ENCODE results near the gene NOP9. TPM values are rescaled to one million over a fixed set of nuclear protein-coding genes. Genes with fewer than 3 reads are reported as not detected.

NOP9 gene
- total RNA-seq, 1 experiment from 2014 or later, result 39.4 TPM

DNA sequence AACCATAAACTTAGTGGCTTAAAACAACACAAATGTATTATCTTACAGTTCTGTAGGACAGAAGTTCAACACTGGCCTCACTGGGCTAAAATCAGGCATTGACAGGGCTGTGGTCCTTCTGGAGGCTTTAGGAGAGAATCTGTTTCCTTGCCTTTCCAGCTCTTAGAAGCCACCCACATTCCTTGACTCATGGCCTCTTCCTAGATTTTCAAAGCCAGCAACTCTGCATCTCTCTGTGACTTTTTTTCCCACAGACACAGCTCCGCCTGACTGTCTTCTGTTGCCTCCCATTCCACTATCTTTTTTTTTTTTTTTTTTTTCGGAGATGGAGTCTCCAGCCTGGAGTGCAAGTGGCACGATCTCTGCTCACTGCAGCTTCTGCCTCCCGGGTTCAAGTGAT, 56.6 kb downstream of the NOP9 start (continued):
- TF ChIP-seq, protein P1, sequence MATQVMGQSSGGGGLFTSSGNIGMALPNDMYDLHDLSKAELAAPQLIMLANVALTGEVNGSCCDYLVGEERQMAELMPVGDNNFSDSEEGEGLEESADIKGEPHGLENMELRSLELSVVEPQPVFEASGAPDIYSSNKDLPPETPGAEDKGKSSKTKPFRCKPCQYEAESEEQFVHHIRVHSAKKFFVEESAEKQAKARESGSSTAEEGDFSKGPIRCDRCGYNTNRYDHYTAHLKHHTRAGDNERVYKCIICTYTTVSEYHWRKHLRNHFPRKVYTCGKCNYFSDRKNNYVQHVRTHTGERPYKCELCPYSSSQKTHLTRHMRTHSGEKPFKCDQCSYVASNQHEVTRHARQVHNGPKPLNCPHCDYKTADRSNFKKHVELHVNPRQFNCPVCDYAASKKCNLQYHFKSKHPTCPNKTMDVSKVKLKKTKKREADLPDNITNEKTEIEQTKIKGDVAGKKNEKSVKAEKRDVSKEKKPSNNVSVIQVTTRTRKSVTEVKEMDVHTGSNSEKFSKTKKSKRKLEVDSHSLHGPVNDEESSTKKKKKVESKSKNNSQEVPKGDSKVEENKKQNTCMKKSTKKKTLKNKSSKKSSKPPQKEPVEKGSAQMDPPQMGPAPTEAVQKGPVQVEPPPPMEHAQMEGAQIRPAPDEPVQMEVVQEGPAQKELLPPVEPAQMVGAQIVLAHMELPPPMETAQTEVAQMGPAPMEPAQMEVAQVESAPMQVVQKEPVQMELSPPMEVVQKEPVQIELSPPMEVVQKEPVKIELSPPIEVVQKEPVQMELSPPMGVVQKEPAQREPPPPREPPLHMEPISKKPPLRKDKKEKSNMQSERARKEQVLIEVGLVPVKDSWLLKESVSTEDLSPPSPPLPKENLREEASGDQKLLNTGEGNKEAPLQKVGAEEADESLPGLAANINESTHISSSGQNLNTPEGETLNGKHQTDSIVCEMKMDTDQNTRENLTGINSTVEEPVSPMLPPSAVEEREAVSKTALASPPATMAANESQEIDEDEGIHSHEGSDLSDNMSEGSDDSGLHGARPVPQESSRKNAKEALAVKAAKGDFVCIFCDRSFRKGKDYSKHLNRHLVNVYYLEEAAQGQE (IDR thresholded peaks at IDR 0.05; ENCODE audit: low read depth), result no peak
- TF ChIP-seq SRF (IDR thresholded peaks at IDR 0.05; ENCODE audit: low read depth), result no peak

Other genes with a start within 250 kb of the NOP9 start
- gene CARMIL3, start 247.8 kb upstream of the NOP9 start, total RNA-seq (2021; ENCODE audit: unreplicated experiment), result 0.71 TPM
- not detected for gene CPNE6, start 228.3 kb upstream of the NOP9 start, total RNA-seq (2021; ENCODE audit: unreplicated experiment)
- 94.1 TPM for gene PCK2, start 205.5 kb upstream of the NOP9 start, total RNA-seq (2021; ENCODE audit: unreplicated experiment)
- gene DCAF11, start 185.1 kb upstream of the NOP9 start, total RNA-seq (2021; ENCODE audit: unreplicated experiment), result 47.5 TPM
- gene NRL, start 184.9 kb upstream of the NOP9 start, total RNA-seq (2021; ENCODE audit: unreplicated experiment), result 0.66 TPM
- gene FITM1, start 169.2 kb upstream of the NOP9 start, total RNA-seq (2021; ENCODE audit: unreplicated experiment), result 0.81 TPM
- 174 TPM for gene PSME1, start 163.7 kb upstream of the NOP9 start, total RNA-seq (2021; ENCODE audit: unreplicated experiment)
- gene EMC9, start 158.3 kb upstream of the NOP9 start, total RNA-seq (2021; ENCODE audit: unreplicated experiment), result 42.0 TPM
- gene PSME2, start 153.2 kb upstream of the NOP9 start, total RNA-seq (2021; ENCODE audit: unreplicated experiment), result 160 TPM
- gene RNF31, start 152.4 kb upstream of the NOP9 start, total RNA-seq (2021; ENCODE audit: unreplicated experiment), result 78.0 TPM
- gene IRF9, start 138.6 kb upstream of the NOP9 start, total RNA-seq (2021; ENCODE audit: unreplicated experiment), result 21.7 TPM
- 7.6 TPM for gene REC8, start 127.8 kb upstream of the NOP9 start, total RNA-seq (2021; ENCODE audit: unreplicated experiment)
- gene IPO4, start 111.0 kb upstream of the NOP9 start, total RNA-seq (2021; ENCODE audit: unreplicated experiment), result 102 TPM
- 35.2 TPM for gene TM9SF1, start 104.4 kb upstream of the NOP9 start, total RNA-seq (2021; ENCODE audit: unreplicated experiment)
- 0.32 TPM for gene TSSK4, start 94.2 kb upstream of the NOP9 start, total RNA-seq (2021; ENCODE audit: unreplicated experiment)
- 34.6 TPM for gene CHMP4A, start 86.4 kb upstream of the NOP9 start, total RNA-seq (2021; ENCODE audit: unreplicated experiment)
- gene MDP1, start 83.8 kb upstream of the NOP9 start, total RNA-seq (2021; ENCODE audit: unreplicated experiment), result 15.9 TPM
- 178 TPM for gene NEDD8, start 67.5 kb upstream of the NOP9 start, total RNA-seq (2021; ENCODE audit: unreplicated experiment)
- 66.9 TPM for gene GMPR2, start 66.9 kb upstream of the NOP9 start, total RNA-seq (2021; ENCODE audit: unreplicated experiment)
- 38.4 TPM for gene TINF2, start 57.2 kb upstream of the NOP9 start, total RNA-seq (2021; ENCODE audit: unreplicated experiment)
- 5.6 TPM for gene TGM1, start 36.7 kb upstream of the NOP9 start, total RNA-seq (2021; ENCODE audit: unreplicated experiment)
- 40.8 TPM for gene RABGGTA, start 28.3 kb upstream of the NOP9 start, total RNA-seq (2021; ENCODE audit: unreplicated experiment)
- gene DHRS1, start 70 bp upstream of the NOP9 start, total RNA-seq (2021; ENCODE audit: unreplicated experiment), result 34.7 TPM
- 0.22 TPM for gene CIDEB, start 8.1 kb downstream of the NOP9 start, total RNA-seq (2021; ENCODE audit: unreplicated experiment)
- gene LTB4R2, start 10.3 kb downstream of the NOP9 start, total RNA-seq (2021; ENCODE audit: unreplicated experiment), result 15.4 TPM
- gene LTB4R, start 11.7 kb downstream of the NOP9 start, total RNA-seq (2021; ENCODE audit: unreplicated experiment), result 14.8 TPM
- 0.86 TPM for gene ADCY4, start 35.2 kb downstream of the NOP9 start, total RNA-seq (2021; ENCODE audit: unreplicated experiment)
- gene RIPK3, start 40.1 kb downstream of the NOP9 start, total RNA-seq (2021; ENCODE audit: unreplicated experiment), result not detected
- 7.6 TPM for gene NFATC4, start 68.3 kb downstream of the NOP9 start, total RNA-seq (2021; ENCODE audit: unreplicated experiment)
- gene NYNRIN, start 99.2 kb downstream of the NOP9 start, total RNA-seq (2021; ENCODE audit: unreplicated experiment), result 0.27 TPM
- 2.0 TPM for gene CBLN3, start 129.8 kb downstream of the NOP9 start, total RNA-seq (2021; ENCODE audit: unreplicated experiment)
- 50.1 TPM for gene KHNYN, start 130.1 kb downstream of the NOP9 start, total RNA-seq (2021; ENCODE audit: unreplicated experiment)
- gene SDR39U1, start 142.9 kb downstream of the NOP9 start, total RNA-seq (2021; ENCODE audit: unreplicated experiment), result 61.8 TPM
- gene CMA1, start 208.4 kb downstream of the NOP9 start, total RNA-seq (2021; ENCODE audit: unreplicated experiment), result not detected